HCT116 (cell line): Measurements from ENCODE around the gene INHBA. TPM values are rescaled to one million over a fixed set of nuclear protein-coding genes. Genes with fewer than 3 reads are reported as not detected.

Source experiments
- ATAC-seq: fragments of 200-7000 bp; cut with Tn5 transposase; 2 replicates; pipeline ENCODE4 v1.9.1; 2020; ENCODE audit warnings: mild to moderate bottlenecking, moderate library complexity
- BruUV-seq: library from RNA; stranded (reverse); fragments of 400-500 nt; replicated peaks from 2 replicates; lab custom pipeline; 2021; lab: Mats Ljungman, UMichigan
- CTCF ChIA-PET: fragments of 300-600 bp; sonication (Branson Sonifier 250); formaldehyde crosslinking; loops from one replicate; lab custom pipeline; 2021; ENCODE audit warnings: antibody characterized with exemption; lab: Charles Lee
- POLR2A ChIA-PET: fragments of 300-600, 350-600 bp; sonication (Branson Sonifier 250); formaldehyde crosslinking; loops from one replicate; lab custom pipeline; 2021; ENCODE audit warnings: antibody characterized with exemption; lab: Charles Lee
- RAD21 ChIA-PET, 2 experiments: fragments of 300-600 bp; sonication (Branson Sonifier 250); formaldehyde crosslinking; loops; one replicate each; lab custom pipeline; 2023; ENCODE audit warnings: low total read pairs in 2 of 2; ENCODE audit not compliant: uncharacterized antibody in 2 of 2, unreplicated experiment in 2 of 2, low non-redundant PET in 1 of 2; lab: Charles Lee
- DNase-seq: peaks from one replicate; pipeline ENCODE4 v3.0.0-alpha.2; 2010; ENCODE audit warnings: low read depth, low spot score
- H2AFZ ChIP-seq: fragments of 200-600 bp; shearing (Covaris generic), sonication (generic); 2 replicates; pipeline ENCODE4 v1.6.1; 2017; ENCODE audit warnings: low read depth, mixed run types, mixed read lengths, antibody characterized with exemption, low read length; ENCODE audit not compliant: poor library complexity, severe bottlenecking
- H3K27ac ChIP-seq: 2 replicates; pipeline ENCODE4 v1.5.1; 2012; ENCODE audit warnings: low read depth, low read length
- H3K27me3 ChIP-seq: fragments of 200-600 bp; sonication (generic); 2 replicates; pipeline ENCODE4 v1.6.1; 2016; ENCODE audit warnings: mixed run types, low read length, mixed read lengths; ENCODE audit not compliant: insufficient read depth
- H3K36me3 ChIP-seq, 2 experiments: fragments of 200-500 bp in 1 of 2; fragments of 200-600 bp in 1 of 2; sonication (Bioruptor generic) in 1 of 2; sonication (generic) in 1 of 2; 2 replicates each; pipeline versions ENCODE4 v1.5.1 to v1.6.1; 2014 to 2016; ENCODE audit warnings: low read length in 2 of 2, inconsistent platforms in 1 of 2, mixed read lengths in 1 of 2, mixed run types in 1 of 2; ENCODE audit not compliant: insufficient read depth in 2 of 2, control insufficient read depth in 1 of 2
- H3K4me1 ChIP-seq, 2 experiments: fragments of 200-600 bp in 1 of 2; sonication (generic) in 1 of 2; 2 replicates each; pipeline versions ENCODE4 v1.5.1 to v1.6.1; 2012 to 2017; ENCODE audit warnings: low read length in 2 of 2, inconsistent platforms in 1 of 2, mild to moderate bottlenecking in 1 of 2, mixed read lengths in 1 of 2, mixed run types in 1 of 2, moderate library complexity in 1 of 2; ENCODE audit not compliant: insufficient read depth in 2 of 2, control insufficient read depth in 1 of 2
- H3K4me2 ChIP-seq: fragments of 200-600 bp; sonication (generic); 2 replicates; pipeline ENCODE4 v1.6.1; 2017; ENCODE audit warnings: mixed run types, low read length, mixed read lengths
- H3K4me3 ChIP-seq, 2 experiments: fragments of 200-600 bp in 1 of 2; sonication (generic) in 1 of 2; replicated peaks in 1 of 2; 2 replicates each; pipeline ENCODE4 v1.5.1; 2011 to 2016; ENCODE audit warnings: low read length in 2 of 2, control low read depth in 1 of 2, low read depth in 1 of 2, mild to moderate bottlenecking in 1 of 2, mixed read lengths in 1 of 2, mixed run types in 1 of 2
- H3K79me2 ChIP-seq: fragments of 200-600 bp; sonication (generic); 2 replicates; pipeline ENCODE4 v1.6.1; 2017; ENCODE audit warnings: mild to moderate bottlenecking, mixed run types, low read length, moderate library complexity, mixed read lengths; ENCODE audit not compliant: insufficient read depth
- H3K9ac ChIP-seq: fragments of 200-600 bp; sonication (generic); 2 replicates; pipeline ENCODE4 v1.6.1; 2016; ENCODE audit warnings: low read length, mixed read lengths
- H3K9me2 ChIP-seq: fragments of 200-600 bp; sonication (generic), shearing (Covaris generic); 2 replicates; pipeline ENCODE4 v1.6.1; 2017; ENCODE audit warnings: mixed run types, mild to moderate bottlenecking, moderate library complexity; ENCODE audit not compliant: insufficient read depth
- H3K9me3 ChIP-seq, 2 experiments: fragments of 200-500 bp in 1 of 2; fragments of 200-600 bp in 1 of 2; sonication (Bioruptor generic) in 1 of 2; sonication (generic) in 1 of 2; 2 replicates each; pipeline ENCODE4 v1.6.1; 2014 to 2017; ENCODE audit warnings: low read length in 2 of 2, mixed read lengths in 2 of 2, inconsistent platforms in 1 of 2, low read depth in 1 of 2, mild to moderate bottlenecking in 1 of 2, mixed run types in 1 of 2, moderate library complexity in 1 of 2; ENCODE audit not compliant: control insufficient read depth in 1 of 2, insufficient read depth in 1 of 2
- H4K20me1 ChIP-seq: fragments of 200-600 bp; sonication (generic), shearing (Covaris generic); 2 replicates; pipeline ENCODE4 v1.6.1; 2017; ENCODE audit warnings: mixed run types, mild to moderate bottlenecking, moderate library complexity; ENCODE audit not compliant: insufficient read depth
- CBX3 ChIP-seq: IDR thresholded peaks from 2 replicates; pipeline ENCODE4 v1.6.1; 2012; ENCODE audit warnings: low read depth
- ELF1 ChIP-seq: IDR thresholded peaks from 2 replicates; pipeline ENCODE4 v1.6.1; 2012; ENCODE audit warnings: low read depth, borderline replicate concordance
- EZH2phosphoT487 ChIP-seq: fragments of 200-600 bp; IDR thresholded peaks from 2 replicates; pipeline ENCODE4 v1.6.1; 2018; ENCODE audit warnings: antibody characterized with exemption, borderline replicate concordance
- MAX ChIP-seq: IDR thresholded peaks from 2 replicates; pipeline ENCODE4 v1.6.1; 2012
- POLR2A ChIP-seq: IDR thresholded peaks from 2 replicates; pipeline ENCODE4 v1.7.0; 2011; ENCODE audit warnings: borderline replicate concordance; ENCODE audit not compliant: insufficient read depth, insufficient read length; ENCODE audit errors: extremely low read depth
- ZBTB33 ChIP-seq: IDR thresholded peaks from 2 replicates; pipeline ENCODE4 v1.6.1; 2011; ENCODE audit warnings: mild to moderate bottlenecking, low read length, moderate library complexity; ENCODE audit not compliant: insufficient replicate concordance; ENCODE audit errors: extremely low read depth
- intact Hi-C: fragments of 100-400 bp; cut with micrococcal nuclease; formaldehyde crosslinking; loops from 2 replicates; pipeline ENCODE4 v1.10.0; 2022
- total RNA-seq: library from RNA; stranded (reverse); gene quantifications from one replicate; pipeline ENCODE4 v1.2.1, GENCODE V29; 2021; ENCODE audit not compliant: unreplicated experiment

The INHBA gene
- total RNA-seq, 1 experiment from 2014 or later: 0.10 TPM

GRCh38 chr7:41706228-41706930, 3.5 kb upstream of the INHBA start:
- ATAC-seq: no peak
- no peaks in the 10 kb centered on the region for H3K9me2 ChIP-seq
- POLR2A ChIA-PET: no interaction called here

More at GRCh38 chr7:41706228-41706930, 3.5 kb upstream of the INHBA start:
- intact Hi-C loops: no loop called here
- Histone ChIP-seq H3K9ac (no peak overlapping the region), H3K27ac (no peak overlapping the region), H3K4me3 (no peak overlapping the region), H3K36me3 (no peaks in the 10 kb centered on the region), H2AFZ (no peak overlapping the region), H3K27me3 (no peaks in the 10 kb centered on the region), H3K79me2 (no peaks in the 10 kb centered on the region), H3K4me1 (peaks cover 2 to 7% of the 10 kb centered on the region in 2 experiments; a peak in 2 of 4 replicates), H3K4me2 (peak overlapping the region; percentile 83), H3K9me3 (no peaks in the 10 kb centered on the region), H4K20me1 (no peaks in the 10 kb centered on the region)
- DNase-seq: no peak
- TF ChIP-seq POLR2A (no peak), MAX (no peak), CBX3 (no peak), ZBTB33 (no peak), ELF1 (no peak), EZH2phosphoT487 (no peak)
- ChIA-PET RAD21 (no interaction called here), CTCF (interaction anchor here (1.8 to 2.5 kb wide), 4 partner anchors 10 to 1474 kb away, joined by 6 to 16 read pairs (median 11); no protein-coding TSS in a partner anchor)
- BruUV-seq: no TSS peak
